ENCODE data around the gene PHLDB1.
"Not testable (repeated sequence)": the region's sequence is repeated elsewhere in the genome, so short reads cannot be mapped to it uniquely, and the experiment has no call there.

PHLDB1 gene

GRCh38 chr11:118607401-118608359, at the start of gene PHLDB1:
Gene PHLDB1, plus strand, starts transcription at chr11:118607615. Its CDS starts 6,222 bp downstream, at chr11:118613837.
- peak; percentile 25 for DNase-seq

GRCh38 chr11:118560806-118561205, 46.6 kb upstream of the PHLDB1 start:
- DNase-seq = no peak

GRCh38 chr11:118565051-118565450, 42.4 kb upstream of the PHLDB1 start:
- DNase-seq = no peak

GRCh38 chr11:118569670-118570069, 37.7 kb upstream of the PHLDB1 start:
- DNase-seq = no peak

- DNase-seq = no peak
These were observed 36.6 kb upstream of the PHLDB1 start for GRCh38 chr11:118570787-118571186.

GRCh38 chr11:118571701-118572060, 35.7 kb upstream of the PHLDB1 start:
- DNase-seq = not testable (repeated sequence)

GRCh38 chr11:118572061-118572980, 35.1 kb upstream of the PHLDB1 start, which contains the start of gene ARCN1:
Gene ARCN1, plus strand, starts transcription at chr11:118572409. Its CDS starts 139 bp downstream, at chr11:118572548.
- peak; percentile 82 for DNase-seq

GRCh38 chr11:118572981-118573550, 34.3 kb upstream of the PHLDB1 start:
- peak; percentile 72 for DNase-seq

GRCh38 chr11:118574636-118575035, 32.8 kb upstream of the PHLDB1 start:
- DNase-seq = no peak

- not testable (repeated sequence) for DNase-seq
These were observed 29.4 kb upstream of the PHLDB1 start for GRCh38 chr11:118577995-118578394.

- DNase-seq = no peak
These were observed 26.4 kb upstream of the PHLDB1 start for GRCh38 chr11:118581057-118581456.

- no peak for DNase-seq
These were observed 19.5 kb upstream of the PHLDB1 start for GRCh38 chr11:118587952-118588351.

GRCh38 chr11:118592616-118593367, 14.6 kb upstream of the PHLDB1 start:
- DNase-seq = no peak

- DNase-seq = peak; percentile 64
These were observed 12.4 kb upstream of the PHLDB1 start for GRCh38 chr11:118594984-118595383.

GRCh38 chr11:118596224-118597146, 10.9 kb upstream of the PHLDB1 start:
- no peak for DNase-seq

- DNase-seq = no peak
These were observed 9.9 kb upstream of the PHLDB1 start for GRCh38 chr11:118597556-118597955.

GRCh38 chr11:118602331-118602730, 5.1 kb upstream of the PHLDB1 start:
- DNase-seq = no peak

GRCh38 chr11:118603709-118604108, 3.7 kb upstream of the PHLDB1 start:
- not testable (repeated sequence) for DNase-seq

GRCh38 chr11:118604566-118604965, 2.8 kb upstream of the PHLDB1 start:
- no peak for DNase-seq

- no peak for DNase-seq
These were observed 2.1 kb upstream of the PHLDB1 start for GRCh38 chr11:118605116-118605867.

All from activated CD4-positive, alpha-beta T cell treated with anti-CD3 and anti-CD28 coated beads, Interleukin-2, amount 50 U/mL, for 16 hours (primary cell).